Ascending aorta (tissue), 2 donors: ENCODE data around the gene PARVB. TPM values are rescaled to one million over a fixed set of nuclear protein-coding genes. Genes with fewer than 3 reads are reported as not detected.

ENCODE experiments used
- DNase-seq, 2 donors: peaks; one replicate each; pipeline ENCODE4 v3.0.0-alpha.2; 2019; ENCODE audit warnings: low spot score in 2 of 2
- H3K27ac ChIP-seq, 2 donors: fragments of 200-600 bp; sonication (generic); one replicate each; pipeline ENCODE4 v1.5.1; 2016 to 2017; ENCODE audit warnings: mild to moderate bottlenecking in 1 of 2
- H3K27me3 ChIP-seq: fragments of 200-600 bp; sonication (generic); one replicate; pipeline ENCODE4 v1.5.1; 2017
- H3K36me3 ChIP-seq, 2 donors: fragments of 200-600 bp; sonication (generic); one replicate each; pipeline ENCODE4 v1.5.1; 2016
- H3K4me1 ChIP-seq, 2 donors: fragments of 200-600 bp; sonication (generic); one replicate each; pipeline ENCODE4 v1.5.1; 2016 to 2017; ENCODE audit warnings: mild to moderate bottlenecking in 1 of 2
- H3K4me3 ChIP-seq, 2 donors: fragments of 200-600 bp; sonication (generic); one replicate each; pipeline ENCODE4 v1.5.1; 2016 to 2017; ENCODE audit warnings: mild to moderate bottlenecking in 1 of 2
- H3K9me3 ChIP-seq, 2 donors: fragments of 200-600 bp; sonication (generic); one replicate each; pipeline ENCODE4 v1.5.1; 2016
- intact Hi-C: fragments of 100-400 bp; cut with DNase I; formaldehyde crosslinking; loops from one replicate; pipeline ENCODE4 v1.15.1; 2023
- total RNA-seq: library from RNA; depleted of rRNA; stranded (reverse); fragments of >200 nt; gene quantifications from one replicate; pipeline ENCODE4 v1.1.0, GENCODE V29; 2016
- TF ChIP-seq, protein P1 (sequence below), 3 experiments: fragments of 200-600 bp in 2 of 3; fragments of 450-650 bp in 1 of 3; sonication (generic) in 2 of 3; IDR thresholded peaks; one replicate each; pipeline ENCODE4 v1.5.1; 2016 to 2019; ENCODE audit warnings: antibody characterized with exemption in 3 of 3, mild to moderate bottlenecking in 1 of 3, moderate library complexity in 1 of 3

The PARVB gene
- total RNA-seq, 1 donor from 2014 or later: 33.8 TPM

DNA sequence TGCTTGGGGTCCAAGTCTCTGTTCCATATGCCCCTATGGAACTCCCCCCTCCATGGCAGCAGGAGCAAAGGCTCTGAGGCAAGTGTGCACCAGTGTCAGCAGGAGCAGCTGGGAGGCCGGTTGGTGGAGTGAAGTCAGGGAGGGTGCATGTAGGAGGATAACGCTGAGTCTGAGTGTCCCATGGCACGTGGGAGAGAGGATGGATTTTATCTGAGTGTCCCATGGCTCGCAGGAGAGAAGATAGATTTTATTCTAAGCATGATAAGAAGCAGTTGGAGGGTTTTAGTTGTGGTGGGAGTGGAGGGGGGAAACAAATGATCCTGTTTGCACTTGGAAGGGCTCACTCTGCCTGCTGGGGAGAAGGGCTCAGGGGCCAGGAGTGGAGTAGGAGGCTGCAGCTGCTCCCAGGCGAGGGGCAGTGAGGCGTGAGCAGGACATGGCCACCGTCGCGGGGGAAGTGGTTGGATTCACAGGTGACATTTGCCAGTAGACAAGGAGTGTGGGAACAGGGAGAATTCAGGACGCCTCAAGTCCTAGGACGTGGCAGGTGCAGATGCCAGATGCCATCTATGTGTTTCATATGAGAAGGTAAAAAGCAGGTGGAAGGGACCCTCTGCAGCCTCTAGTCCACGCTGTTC lies 123.0 kb downstream of the PARVB start:
- no peak for DNase-seq
- peaks cover 0 to 2% of the 10 kb centered on the region in 2 donors for H3K4me1 ChIP-seq
- H3K27me3 ChIP-seq: no peaks in the 10 kb centered on the region
- no peak overlapping the region for H3K4me3 ChIP-seq
- H3K9me3 ChIP-seq: no peaks in the 10 kb centered on the region
- H3K27ac ChIP-seq: no peak overlapping the region
- intact Hi-C loops: no loop called here
- H3K36me3 ChIP-seq: no peaks in the 10 kb centered on the region
- TF ChIP-seq, protein P1, sequence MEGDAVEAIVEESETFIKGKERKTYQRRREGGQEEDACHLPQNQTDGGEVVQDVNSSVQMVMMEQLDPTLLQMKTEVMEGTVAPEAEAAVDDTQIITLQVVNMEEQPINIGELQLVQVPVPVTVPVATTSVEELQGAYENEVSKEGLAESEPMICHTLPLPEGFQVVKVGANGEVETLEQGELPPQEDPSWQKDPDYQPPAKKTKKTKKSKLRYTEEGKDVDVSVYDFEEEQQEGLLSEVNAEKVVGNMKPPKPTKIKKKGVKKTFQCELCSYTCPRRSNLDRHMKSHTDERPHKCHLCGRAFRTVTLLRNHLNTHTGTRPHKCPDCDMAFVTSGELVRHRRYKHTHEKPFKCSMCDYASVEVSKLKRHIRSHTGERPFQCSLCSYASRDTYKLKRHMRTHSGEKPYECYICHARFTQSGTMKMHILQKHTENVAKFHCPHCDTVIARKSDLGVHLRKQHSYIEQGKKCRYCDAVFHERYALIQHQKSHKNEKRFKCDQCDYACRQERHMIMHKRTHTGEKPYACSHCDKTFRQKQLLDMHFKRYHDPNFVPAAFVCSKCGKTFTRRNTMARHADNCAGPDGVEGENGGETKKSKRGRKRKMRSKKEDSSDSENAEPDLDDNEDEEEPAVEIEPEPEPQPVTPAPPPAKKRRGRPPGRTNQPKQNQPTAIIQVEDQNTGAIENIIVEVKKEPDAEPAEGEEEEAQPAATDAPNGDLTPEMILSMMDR (IDR thresholded peaks at IDR 0.05): no peak

DNA sequence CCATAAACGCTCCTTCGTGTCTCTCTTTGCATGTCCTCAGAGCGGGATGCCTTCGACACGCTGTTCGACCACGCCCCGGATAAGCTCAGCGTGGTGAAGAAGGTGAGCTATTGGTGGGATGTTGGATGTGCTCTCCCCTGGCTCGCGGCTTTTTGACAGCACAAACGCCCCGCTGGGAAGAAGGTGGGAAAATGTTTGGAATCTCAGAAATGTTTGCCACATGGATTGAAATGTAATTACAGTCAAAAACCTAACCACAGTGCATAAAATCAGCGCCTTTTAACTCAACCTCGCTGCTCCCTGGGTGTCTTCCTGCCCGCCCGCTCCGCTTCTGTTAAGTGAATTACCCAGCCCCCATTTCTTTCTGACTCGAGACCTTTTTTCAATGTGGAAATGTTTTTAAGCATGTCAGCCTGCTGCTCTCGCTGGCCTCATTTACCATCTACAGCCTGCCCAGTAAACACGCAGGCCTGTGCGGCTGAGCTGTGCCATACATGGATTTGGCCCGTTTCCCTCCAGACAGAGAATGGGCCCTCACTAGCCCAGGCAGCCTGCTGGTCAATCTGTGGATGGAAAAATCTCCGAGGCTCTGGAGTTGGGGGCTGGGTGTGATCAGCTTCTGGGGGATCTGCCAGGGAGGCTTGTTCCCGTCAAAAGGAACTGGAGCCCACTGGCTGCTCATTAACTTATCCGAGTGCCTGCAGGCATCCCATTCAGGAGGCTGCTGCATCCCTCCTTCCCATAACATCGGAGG lies 123.9 kb downstream of the PARVB start:
- no peak overlapping the region for H3K27ac ChIP-seq
- intact Hi-C loops: no loop called here
- TF ChIP-seq, protein P1 (IDR thresholded peaks at IDR 0.05): no peak
- H3K4me1 ChIP-seq: peaks cover 0 to 2% of the 10 kb centered on the region in 2 donors
- no peak overlapping the region for H3K4me3 ChIP-seq
- H3K9me3 ChIP-seq: no peaks in the 10 kb centered on the region
- no peaks in the 10 kb centered on the region for H3K27me3 ChIP-seq
- DNase-seq: no peak
- no peaks in the 10 kb centered on the region for H3K36me3 ChIP-seq

DNA sequence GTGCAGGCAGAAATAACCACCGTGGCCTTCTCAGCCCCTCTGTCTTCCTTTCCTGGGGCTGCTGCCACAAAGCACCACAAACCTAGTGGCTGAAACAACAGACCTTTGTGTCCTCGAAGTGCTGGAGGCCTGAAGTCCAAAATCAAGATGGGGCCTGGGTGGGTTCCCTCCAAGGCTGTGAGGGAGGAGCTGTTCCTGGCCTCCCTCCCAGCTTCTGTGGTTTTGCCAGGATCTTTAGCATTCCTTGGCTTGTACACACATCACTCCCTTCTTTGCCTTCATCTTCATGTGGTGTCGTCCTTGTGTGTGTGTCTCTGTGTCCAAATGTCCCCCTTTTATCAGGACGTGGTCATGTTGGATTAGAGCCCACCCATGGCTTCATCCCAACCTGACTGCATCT lies 127.6 kb downstream of the PARVB start:
- DNase-seq: no peak
- H3K4me3 ChIP-seq: no peak overlapping the region
- H3K27ac ChIP-seq: no peak overlapping the region
- TF ChIP-seq, protein P1 (IDR thresholded peaks at IDR 0.05): no peak
- no peaks in the 10 kb centered on the region for H3K9me3 ChIP-seq
- H3K27me3 ChIP-seq: no peaks in the 10 kb centered on the region
- intact Hi-C loops: no loop called here
- no peaks in the 10 kb centered on the region for H3K4me1 ChIP-seq
- no peaks in the 10 kb centered on the region for H3K36me3 ChIP-seq

DNA sequence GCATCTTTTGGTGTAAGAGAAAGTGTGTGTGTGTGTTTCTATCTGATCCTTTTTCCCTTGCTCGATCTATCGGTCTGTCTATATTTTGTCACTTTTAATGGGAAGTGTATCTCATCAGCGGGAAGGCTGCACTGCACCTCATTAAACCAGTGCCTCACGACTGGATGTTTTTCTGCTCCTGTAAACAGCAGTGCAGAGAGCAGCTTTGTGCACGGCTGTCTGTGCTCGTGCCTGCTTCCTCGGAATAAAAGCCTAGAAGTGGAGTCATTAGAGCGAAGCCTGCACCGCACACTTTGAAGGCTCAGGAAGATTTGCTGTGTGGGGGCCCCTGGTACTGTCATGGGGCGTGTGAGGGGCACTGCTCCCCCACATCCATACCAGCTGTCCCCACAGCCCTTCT lies 129.6 kb downstream of the PARVB start:
- no peak for DNase-seq
- Histone ChIP-seq H3K4me3 (no peak overlapping the region), H3K36me3 (no peaks in the 10 kb centered on the region), H3K9me3 (no peaks in the 10 kb centered on the region), H3K27me3 (no peaks in the 10 kb centered on the region), H3K4me1 (no peaks in the 10 kb centered on the region), H3K27ac (no peak overlapping the region)
- intact Hi-C loops: no loop called here
- TF ChIP-seq, protein P1 (IDR thresholded peaks at IDR 0.05): no peak

DNA sequence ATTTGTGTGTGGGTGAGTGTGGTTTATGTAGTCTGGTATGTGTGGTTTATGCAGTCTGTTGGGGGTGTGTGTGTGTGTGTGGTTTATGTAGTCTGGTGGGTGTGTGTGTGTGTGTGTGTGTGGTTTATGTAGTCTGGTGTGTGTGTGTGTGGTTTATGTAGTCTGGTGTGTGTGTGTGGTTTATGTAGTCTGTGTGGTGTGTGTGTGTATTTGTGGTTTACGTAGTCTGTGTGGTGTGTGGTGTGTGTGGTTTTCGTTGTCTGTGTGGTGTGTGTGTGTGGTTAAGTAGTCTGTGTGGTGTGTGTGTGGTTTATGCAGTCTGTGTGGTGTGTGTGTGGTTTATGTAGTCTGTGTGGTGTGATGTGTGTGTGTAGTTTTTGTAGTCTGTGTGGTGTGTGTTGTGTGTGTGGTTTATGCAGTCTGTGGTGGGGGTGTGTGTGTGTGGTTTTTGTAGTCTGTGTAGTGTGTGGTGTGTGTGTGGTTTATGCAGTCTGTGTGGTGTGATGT lies 130.4 kb downstream of the PARVB start:
- no peaks in the 10 kb centered on the region for H3K9me3 ChIP-seq
- no peaks in the 10 kb centered on the region for H3K27me3 ChIP-seq
- no peak for DNase-seq
- TF ChIP-seq, protein P1 (IDR thresholded peaks at IDR 0.05): no peak
- peaks cover 0 to 3% of the 10 kb centered on the region in 2 donors for H3K36me3 ChIP-seq
- no peak overlapping the region for H3K4me3 ChIP-seq
- intact Hi-C loops: no loop called here
- no peak overlapping the region for H3K27ac ChIP-seq
- no peaks in the 10 kb centered on the region for H3K4me1 ChIP-seq
